Stimulated activated CD4-positive, alpha-beta T cell treated with anti-CD3 and anti-CD28 coated beads, Interleukin-4, amount 100 ng/mL, for 1 hour (primary cell): ENCODE results near the gene ANO6.
"Not testable (repeated sequence)": the region's sequence is repeated elsewhere in the genome, so short reads cannot be mapped to it uniquely, and the experiment has no call there.

Source experiments
- DNase-seq: peaks from one replicate; pipeline ENCODE4 v3.0.0-alpha.2; 2020

The ANO6 gene

GRCh38 chr12:45353944-45354343 lies 138.0 kb downstream of the ANO6 start:
- no peak for DNase-seq

- no peak for DNase-seq
These were observed 138.5 kb downstream of the ANO6 start for GRCh38 chr12:45354399-45354798.

- no peak for DNase-seq
These were observed 139.8 kb downstream of the ANO6 start for GRCh38 chr12:45355730-45356129.

GRCh38 chr12:45356822-45357538 lies 141.1 kb downstream of the ANO6 start:
- no peak for DNase-seq

GRCh38 chr12:45357539-45358417 lies 141.9 kb downstream of the ANO6 start:
- DNase-seq: no peak

GRCh38 chr12:45362291-45362690 lies 146.4 kb downstream of the ANO6 start:
- no peak for DNase-seq

GRCh38 chr12:45363903-45364302 lies 148.0 kb downstream of the ANO6 start:
- no peak for DNase-seq

- no peak for DNase-seq
These were observed 153.1 kb downstream of the ANO6 start for GRCh38 chr12:45368841-45369489.

- no peak for DNase-seq
These were observed 161.9 kb downstream of the ANO6 start for GRCh38 chr12:45377815-45378214.

- no peak for DNase-seq
These were observed 163.4 kb downstream of the ANO6 start for GRCh38 chr12:45379261-45379660.

GRCh38 chr12:45381351-45381750 lies 165.5 kb downstream of the ANO6 start:
- DNase-seq: no peak

- DNase-seq: no peak
These were observed 172.7 kb downstream of the ANO6 start for GRCh38 chr12:45388545-45388944.

GRCh38 chr12:45389426-45389825 lies 173.5 kb downstream of the ANO6 start:
- no peak for DNase-seq

- not testable (repeated sequence) for DNase-seq
These were observed 181.6 kb downstream of the ANO6 start for GRCh38 chr12:45397499-45397898.

GRCh38 chr12:45398552-45398951 lies 182.7 kb downstream of the ANO6 start:
- DNase-seq: no peak

- DNase-seq: no peak
These were observed 185.1 kb downstream of the ANO6 start for GRCh38 chr12:45400991-45401390.

GRCh38 chr12:45402288-45402687 lies 186.4 kb downstream of the ANO6 start:
- DNase-seq: no peak

- DNase-seq: no peak
These were observed 191.3 kb downstream of the ANO6 start for GRCh38 chr12:45406988-45407850.

GRCh38 chr12:45407981-45408728 lies 192.3 kb downstream of the ANO6 start:
- DNase-seq: no peak

- no peak for DNase-seq
These were observed 192.8 kb downstream of the ANO6 start for GRCh38 chr12:45408729-45409114.

GRCh38 chr12:45409966-45410365 lies 194.1 kb downstream of the ANO6 start:
- DNase-seq: no peak

GRCh38 chr12:45411626-45412025 lies 195.7 kb downstream of the ANO6 start:
- DNase-seq: no peak
